IMR-90 (cell line): Measurements from ENCODE around the gene LRRC10B. TPM values are rescaled to one million over a fixed set of nuclear protein-coding genes. Genes with fewer than 3 reads are reported as not detected.
"Not testable (repeated sequence)": the region's sequence is repeated elsewhere in the genome, so short reads cannot be mapped to it uniquely, and the experiment has no call there.

Experiments used
- ATAC-seq: fragments of 200-7000 bp; cut with Tn5 transposase; 2 replicates; pipeline ENCODE4 v1.9.1; 2020; ENCODE audit warnings: low read depth, mild to moderate bottlenecking, moderate library complexity
- BruUV-seq: library from RNA; stranded (reverse); fragments of 400-500 nt; replicated peaks from 2 replicates; lab custom pipeline; 2021; lab: Mats Ljungman, UMichigan
- CTCF ChIA-PET: fragments of 300-600 bp; formaldehyde crosslinking; extraction: SDS; loops from one replicate; lab custom pipeline; 2021; ENCODE audit warnings: antibody characterized with exemption; lab: Yijun Ruan, JAX
- POLR2A ChIA-PET: fragments of 300-600 bp; sonication (Branson Sonifier 250); formaldehyde crosslinking; loops from one replicate; lab custom pipeline; 2022; ENCODE audit warnings: antibody characterized with exemption; ENCODE audit not compliant: unreplicated experiment; lab: Charles Lee
- DNase-seq: peaks from one replicate; pipeline ENCODE4 v3.0.0; 2013
- H2AFZ ChIP-seq: replicated peaks from 2 replicates; pipeline ENCODE3; 2013; ENCODE audit warnings: low read length, mild to moderate bottlenecking; ENCODE audit not compliant: poor library complexity
- H2AK5ac ChIP-seq: 2 replicates; pipeline ENCODE4 v1.6.1; 2013; ENCODE audit warnings: low read depth, low read length, inconsistent platforms
- H2AK9ac ChIP-seq: replicated peaks from 2 replicates; pipeline ENCODE3; 2013; ENCODE audit warnings: mild to moderate bottlenecking, low read depth, low read length, moderate library complexity; ENCODE audit not compliant: poor library complexity
- H2BK120ac ChIP-seq: 2 replicates; pipeline ENCODE4 v1.6.1; 2013; ENCODE audit warnings: low read depth, low read length, inconsistent platforms
- H2BK15ac ChIP-seq: 3 replicates; pipeline ENCODE4 v1.6.1; 2013; ENCODE audit warnings: low read depth, low read length, inconsistent platforms
- H2BK20ac ChIP-seq: 2 replicates; pipeline ENCODE4 v1.6.1; 2013; ENCODE audit warnings: low read depth, mild to moderate bottlenecking, inconsistent platforms, low read length, moderate library complexity
- H2BK5ac ChIP-seq: 2 replicates; pipeline ENCODE4 v1.6.1; 2013; ENCODE audit warnings: mild to moderate bottlenecking, low read depth, low read length, inconsistent platforms; ENCODE audit not compliant: poor library complexity, severe bottlenecking
- H3K14ac ChIP-seq: replicated peaks from 2 replicates; pipeline ENCODE4 v1.6.1; 2013; ENCODE audit warnings: low read depth, low read length, inconsistent platforms
- H3K18ac ChIP-seq: 2 replicates; pipeline ENCODE4 v1.6.1; 2013; ENCODE audit warnings: low read depth, low read length, control low read depth
- H3K23ac ChIP-seq: 2 replicates; pipeline ENCODE4 v1.6.1; 2013; ENCODE audit warnings: low read depth, low read length, inconsistent platforms
- H3K27ac ChIP-seq: 2 replicates; pipeline ENCODE4 v1.5.1; 2013; ENCODE audit warnings: mild to moderate bottlenecking, control low read depth, low read length; ENCODE audit not compliant: insufficient read depth
- H3K27me3 ChIP-seq: 2 replicates; pipeline ENCODE4 v1.6.1; 2013; ENCODE audit warnings: low read length; ENCODE audit not compliant: control insufficient read depth, insufficient read depth
- H3K36me3 ChIP-seq: 2 replicates; pipeline ENCODE4 v1.6.1; 2013; ENCODE audit warnings: low read length, mixed read lengths; ENCODE audit not compliant: control insufficient read depth, insufficient read depth
- H3K4ac ChIP-seq: 2 replicates; pipeline ENCODE4 v1.6.1; 2013; ENCODE audit warnings: low read depth, low read length, inconsistent platforms
- H3K4me1 ChIP-seq: 2 replicates; pipeline ENCODE4 v1.6.1; 2013; ENCODE audit warnings: low read length, mixed read lengths; ENCODE audit not compliant: control insufficient read depth, insufficient read depth
- H3K4me2 ChIP-seq: 2 replicates; pipeline ENCODE4 v1.6.1; 2013; ENCODE audit warnings: low read depth, mild to moderate bottlenecking, control low read depth, low read length, moderate library complexity
- H3K4me3 ChIP-seq: 2 replicates; pipeline ENCODE4 v1.5.1; 2013; ENCODE audit warnings: low read depth, mild to moderate bottlenecking, control low read depth, low read length, moderate library complexity; ENCODE audit not compliant: insufficient read depth
- H3K56ac ChIP-seq: 2 replicates; pipeline ENCODE4 v1.6.1; 2013; ENCODE audit warnings: low read length, inconsistent platforms; ENCODE audit not compliant: insufficient read depth; ENCODE audit errors: extremely low read depth
- H3K79me1 ChIP-seq, 2 experiments: 2 replicates each; pipeline ENCODE4 v1.6.1; 2013; ENCODE audit warnings: low read length in 2 of 2, inconsistent platforms in 1 of 2, low read depth in 1 of 2
- H3K9ac ChIP-seq: 2 replicates; pipeline ENCODE4 v1.6.1; 2013; ENCODE audit warnings: low read depth, low read length, control low read depth
- H3K9me1 ChIP-seq: 2 replicates; pipeline ENCODE4 v1.6.1; 2013; ENCODE audit warnings: low read length, inconsistent platforms; ENCODE audit not compliant: insufficient read depth
- H3K9me3 ChIP-seq: 2 replicates; pipeline ENCODE4 v1.6.1; 2013; ENCODE audit warnings: low read length; ENCODE audit not compliant: control insufficient read depth, insufficient read depth
- H4K20me1 ChIP-seq: 2 replicates; pipeline ENCODE4 v1.6.1; 2013; ENCODE audit warnings: low read length, inconsistent platforms; ENCODE audit not compliant: insufficient read depth
- H4K5ac ChIP-seq: 2 replicates; pipeline ENCODE4 v1.6.1; 2013; ENCODE audit warnings: mild to moderate bottlenecking, low read depth, low read length, control low read depth
- H4K8ac ChIP-seq, 2 experiments: 2 replicates each; pipeline ENCODE4 v1.6.1; 2013; ENCODE audit warnings: low read depth in 2 of 2, low read length in 2 of 2, control low read depth in 1 of 2, inconsistent platforms in 1 of 2
- H4K91ac ChIP-seq: 2 replicates; pipeline ENCODE4 v1.6.1; 2013; ENCODE audit warnings: low read depth, low read length, inconsistent platforms; ENCODE audit not compliant: insufficient read depth
- CHD1 ChIP-seq: IDR thresholded peaks from 2 replicates; pipeline ENCODE4 v1.6.1; 2012; ENCODE audit warnings: low read depth, low read length, improper control_type of control experiment
- CTCF ChIP-seq: conservative IDR thresholded peaks from 2 replicates; pipeline ENCODE4 v1.5.1; 2012; ENCODE audit warnings: mild to moderate bottlenecking, low read depth, low read length, improper control_type of control experiment
- POLR2A ChIP-seq: IDR thresholded peaks from 2 replicates; pipeline ENCODE4 v1.6.1; 2012; ENCODE audit warnings: mild to moderate bottlenecking, low read depth, low read length
- RAD21 ChIP-seq: IDR thresholded peaks from 2 replicates; pipeline ENCODE4 v1.6.1; 2012; ENCODE audit warnings: low read length, improper control_type of control experiment
- SMC3 ChIP-seq: fragments of 150-350 bp; IDR thresholded peaks from 2 replicates; pipeline ENCODE4 v1.6.1; 2016; ENCODE audit warnings: low read depth, mild to moderate bottlenecking, antibody characterized with exemption, low read length, moderate library complexity
- WGBS, 2 experiments: methylation state at CpG; one replicate each; pipeline versions ENCODE4 v1.1.5 to v1.1.7; 2013; ENCODE audit warnings: missing lambda C conversion rate in 2 of 2; ENCODE audit not compliant: insufficient read length in 1 of 2; ENCODE audit errors: extremely low coverage in 2 of 2; 5-methylcytosine and 5-hydroxymethylcytosine counted together
- dilution Hi-C: fragments of 300-500 bp; cut with HindIII; formaldehyde crosslinking; loops from one replicate; pipeline ENCODE4 v1.14.3; 2018; ENCODE audit warnings: low sequenced_read_pairs; ENCODE audit not compliant: unreplicated experiment
- in situ Hi-C: fragments of 300-500 bp; cut with MboI; formaldehyde crosslinking; loops from 3 replicates; pipeline ENCODE4 v1.14.3; 2019; ENCODE audit warnings: low sequenced_read_pairs, inconsistent platforms, mixed read lengths
- intact Hi-C: fragments of 100-400 bp; cut with micrococcal nuclease; formaldehyde crosslinking; loops from 2 replicates; pipeline ENCODE4 v1.10.0; 2022
- polyA plus RNA-seq, 3 experiments: library from polyadenylated mRNA; depleted of rRNA; stranded (reverse); fragments of >200 nt; gene quantifications; 2 replicates each; pipeline ENCODE4 v1.2.3, GENCODE V29; 2012; ENCODE audit warnings: low replicate concordance in 1 of 3
- total RNA-seq: library from RNA; depleted of rRNA; stranded (reverse); fragments of >200 nt; gene quantifications from 2 replicates; pipeline ENCODE4 v1.2.3, GENCODE V29; 2012

LRRC10B gene
- total and polyA plus RNA-seq, 2 of the 4 experiments (the other 2 are of a cell fraction), result not detected

- Histone ChIP-seq H4K91ac (no peak overlapping the region), H2AK9ac (no peak overlapping the region), H2BK5ac (no peak overlapping the region), H3K4me2 (no peak overlapping the region), H2BK20ac (no peak overlapping the region), H4K20me1 (no peaks in the 10 kb centered on the region), H3K27me3 (peaks cover 15% of the 10 kb centered on the region; the same call in 1 of the 2 replicates), H3K4ac (no peak overlapping the region), H3K18ac (no peak overlapping the region), H2BK15ac (no peak overlapping the region), H2AFZ (no peak overlapping the region), H4K5ac (no peak overlapping the region), H3K9me1 (no peaks in the 10 kb centered on the region), H3K9me3 (peaks cover 2% of the 10 kb centered on the region; the same call in 1 of the 2 replicates), H3K27ac (no peak overlapping the region), H4K8ac (no peak overlapping the region), H3K14ac (no peak overlapping the region), H3K4me1 (no peaks in the 10 kb centered on the region), H2BK120ac (no peak overlapping the region), H3K36me3 (peaks cover 6% of the 10 kb centered on the region), H3K23ac (no peak overlapping the region), H2AK5ac (no peak overlapping the region), H3K56ac (no peak overlapping the region), H3K4me3 (no peak overlapping the region), H3K9ac (no peak overlapping the region), H3K79me1 (no peaks in the 10 kb centered on the region)
- TF ChIP-seq CTCF, result peak; percentile 79
- peak; percentile 84 for TF ChIP-seq RAD21
- 0 out of 2 replicates have a peak, but pooled peaks have one; percentile 21 for TF ChIP-seq POLR2A
- TF ChIP-seq SMC3, result peak; percentile 83
- TF ChIP-seq CHD1, result no peak
- ChIA-PET CTCF (interaction anchor here (0.8 to 4.1 kb wide), 5 partner anchors 11 to 161 kb away, joined by 3 to 26 read pairs (median 3); no protein-coding TSS in a partner anchor), POLR2A (no interaction called here)
- WGBS, 2 experiments, result 1% methylated on average over 9 of the region's 18 CpGs; no CpG with 5 or more reads in 1 of the 2 experiments
- intact Hi-C loops (loop anchor here (1.0 to 2.0 kb wide), 5 partner anchors 40 to 256 kb away; partner anchors contain the start of gene SYT7), in situ Hi-C loops (loop anchor here (5.0 kb wide), 2 partner anchors 40 to 160 kb away; no protein-coding TSS in a partner anchor), dilution Hi-C loops (no loop called here)
- no TSS peak for BruUV-seq
- ATAC-seq, result peak; percentile 75
- DNase-seq, result no peak
Measured at GRCh38 chr11:61477727-61478148, 30.8 kb upstream of the LRRC10B start.

DNA sequence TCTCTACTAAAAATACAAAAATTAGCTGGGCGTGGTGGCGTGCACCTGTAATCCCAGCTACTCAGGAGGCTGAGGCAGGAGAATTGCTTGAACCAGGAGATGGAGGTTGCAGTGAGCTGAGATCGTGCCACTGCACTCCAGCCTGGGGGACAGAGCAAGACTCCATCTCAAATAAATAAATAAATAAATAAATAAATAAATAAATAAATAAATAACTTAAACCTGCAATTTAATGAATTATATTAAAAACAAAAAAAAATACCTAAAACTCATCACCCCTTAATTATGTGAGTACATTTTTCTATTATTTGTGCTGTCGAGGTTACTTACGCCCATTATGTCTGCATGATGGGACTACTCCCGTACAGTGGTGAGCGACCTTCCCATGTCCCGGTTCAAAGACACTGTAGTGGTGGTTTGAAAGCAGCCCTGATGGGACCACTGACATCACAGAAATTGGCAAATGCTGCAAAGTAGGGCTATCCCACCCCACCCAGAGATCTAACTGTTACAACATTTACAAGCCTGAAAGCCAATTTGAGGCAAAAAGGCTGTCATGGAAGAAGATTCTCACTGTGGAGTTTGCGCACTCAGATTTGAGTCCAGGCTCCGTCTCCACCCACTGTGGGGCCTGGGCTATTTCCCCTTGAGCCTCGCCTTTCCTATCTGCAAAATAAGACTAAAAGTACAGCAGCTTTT lies 29.0 kb upstream of the LRRC10B start:
- H3K9me1 ChIP-seq, H4K8ac ChIP-seq, H3K4me1 ChIP-seq, H2AK9ac ChIP-seq, H2BK15ac ChIP-seq, H2AFZ ChIP-seq, POLR2A ChIA-PET, ATAC-seq, H2BK20ac ChIP-seq, H3K23ac ChIP-seq, H2BK5ac ChIP-seq, H4K5ac ChIP-seq, DNase-seq, H4K20me1 ChIP-seq, H3K9me3 ChIP-seq, H3K9ac ChIP-seq, H3K4me3 ChIP-seq, H3K18ac ChIP-seq, H3K56ac ChIP-seq, H3K36me3 ChIP-seq, H3K27ac ChIP-seq, H2BK120ac ChIP-seq, intact Hi-C loops, H3K4ac ChIP-seq, H3K79me1 ChIP-seq, H3K14ac ChIP-seq, H3K4me2 ChIP-seq, BruUV-seq, H4K91ac ChIP-seq, dilution Hi-C loops, H2AK5ac ChIP-seq: not testable (repeated sequence)
- 73% methylated on average over 2 of the region's 11 CpGs; no CpG with 5 or more reads in 1 of the 2 experiments for WGBS, 2 experiments
- in situ Hi-C loops, result loop anchor here (5.0 kb wide), 2 partner anchors 38 to 158 kb away; no protein-coding TSS in a partner anchor
- CTCF ChIA-PET, result interaction anchor here (4.1 kb wide), 1 partner anchor 38 kb away, joined by 26 read pairs; no protein-coding TSS in a partner anchor
- H3K27me3 ChIP-seq, result peaks cover 17% of the 10 kb centered on the region; the same call in 1 of the 2 replicates
